Smooth muscle cell (in vitro differentiated cells): Measurements from ENCODE around the gene ADAMTS13. TPM values are rescaled to one million over a fixed set of nuclear protein-coding genes. Genes with fewer than 3 reads are reported as not detected.

Source experiments
- DNase-seq: peaks from one replicate; lab custom pipeline; 2025; ENCODE audit not compliant: unreplicated experiment; lab: John Stamatoyannopoulos, UW
- H2AFZ ChIP-seq: fragments of 200-600 bp; sonication (generic); 2 replicates; pipeline ENCODE4 v1.6.0; 2016; ENCODE audit warnings: antibody characterized with exemption, low read depth, mild to moderate bottlenecking
- H3F3A ChIP-seq: fragments of 200-600 bp; sonication (generic); 2 replicates; pipeline ENCODE4 v1.6.0; 2017; ENCODE audit warnings: antibody characterized with exemption, low read depth
- H3K27ac ChIP-seq: fragments of 200-600 bp; sonication (generic); 2 replicates; pipeline ENCODE4 v1.5.1; 2016; ENCODE audit warnings: low read depth, mild to moderate bottlenecking
- H3K27me3 ChIP-seq: fragments of 200-600 bp; sonication (generic); 2 replicates; pipeline ENCODE4 v1.6.1; 2016; ENCODE audit warnings: low read depth, mild to moderate bottlenecking
- H3K36me3 ChIP-seq: fragments of 200-600 bp; sonication (generic); 2 replicates; pipeline ENCODE4 v1.5.1; 2016; ENCODE audit warnings: low read depth
- H3K4me1 ChIP-seq: fragments of 200-600 bp; sonication (generic); 2 replicates; pipeline ENCODE4 v1.5.1; 2016; ENCODE audit warnings: low read depth
- H3K4me2 ChIP-seq: fragments of 200-600 bp; sonication (generic); 2 replicates; pipeline ENCODE4 v1.6.0; 2016; ENCODE audit warnings: mild to moderate bottlenecking
- H3K4me3 ChIP-seq: fragments of 200-600 bp; sonication (generic); 2 replicates; pipeline ENCODE4 v1.5.1; 2016; ENCODE audit warnings: mild to moderate bottlenecking
- H3K79me2 ChIP-seq: fragments of 200-600 bp; sonication (generic); 2 replicates; pipeline ENCODE4 v1.6.0; 2016; ENCODE audit warnings: low read depth, mild to moderate bottlenecking
- H3K9ac ChIP-seq: fragments of 200-600 bp; sonication (generic); 2 replicates; pipeline ENCODE4 v1.6.0; 2016; ENCODE audit warnings: low read depth
- H3K9me3 ChIP-seq: fragments of 200-600 bp; sonication (generic); replicated peaks from 2 replicates; pipeline ENCODE4 v1.5.1; 2016; ENCODE audit warnings: low read depth
- H4K20me1 ChIP-seq: fragments of 200-600 bp; sonication (generic); 2 replicates; pipeline ENCODE4 v1.6.0; 2016; ENCODE audit warnings: low read depth
- WGBS: methylation state at CpG from one replicate; pipeline ENCODE4 v1.1.7; 2016; ENCODE audit warnings: low lambda C conversion rate; 5-methylcytosine and 5-hydroxymethylcytosine counted together
- polyA plus RNA-seq: library from polyadenylated mRNA; unstranded; fragments of >200 nt; fragmentation: Nextera tagmentation; extraction: Ambion mirVana; gene quantifications from 2 replicates; pipeline ENCODE4 v1.2.1, GENCODE V29; 2016
- total RNA-seq: library from RNA; depleted of rRNA; stranded (reverse); fragments of >200 nt; gene quantifications from 2 replicates; pipeline ENCODE4 v1.2.3, GENCODE V29; 2014
- TF ChIP-seq, protein P1 (sequence below): fragments of 200-600 bp; sonication (generic); IDR thresholded peaks from 2 replicates; pipeline ENCODE4 v1.5.1; 2017; ENCODE audit warnings: borderline replicate concordance, mild to moderate bottlenecking, antibody characterized with exemption; ENCODE audit not compliant: insufficient read depth, poor library complexity, severe bottlenecking

The ADAMTS13 gene
- total and polyA plus RNA-seq, 2 experiments from 2014 or later = 3.1 to 3.7 TPM

DNA sequence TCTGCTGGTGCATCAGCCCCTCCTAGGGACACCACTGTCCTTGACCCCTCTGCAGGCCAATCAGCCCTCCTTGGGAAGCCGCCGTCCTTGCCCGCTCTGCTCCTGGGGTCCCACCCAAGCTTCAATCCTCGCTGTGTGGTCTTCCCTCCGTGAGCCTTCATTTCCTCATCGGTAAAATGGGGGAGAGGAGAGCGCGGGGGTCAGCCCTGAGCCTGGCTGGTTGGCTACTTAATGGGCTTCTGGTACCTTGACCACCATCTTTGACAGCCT lies 69.4 kb downstream of the ADAMTS13 start:
- no peak for DNase-seq
- H2AFZ ChIP-seq = no peak overlapping the region

DNA sequence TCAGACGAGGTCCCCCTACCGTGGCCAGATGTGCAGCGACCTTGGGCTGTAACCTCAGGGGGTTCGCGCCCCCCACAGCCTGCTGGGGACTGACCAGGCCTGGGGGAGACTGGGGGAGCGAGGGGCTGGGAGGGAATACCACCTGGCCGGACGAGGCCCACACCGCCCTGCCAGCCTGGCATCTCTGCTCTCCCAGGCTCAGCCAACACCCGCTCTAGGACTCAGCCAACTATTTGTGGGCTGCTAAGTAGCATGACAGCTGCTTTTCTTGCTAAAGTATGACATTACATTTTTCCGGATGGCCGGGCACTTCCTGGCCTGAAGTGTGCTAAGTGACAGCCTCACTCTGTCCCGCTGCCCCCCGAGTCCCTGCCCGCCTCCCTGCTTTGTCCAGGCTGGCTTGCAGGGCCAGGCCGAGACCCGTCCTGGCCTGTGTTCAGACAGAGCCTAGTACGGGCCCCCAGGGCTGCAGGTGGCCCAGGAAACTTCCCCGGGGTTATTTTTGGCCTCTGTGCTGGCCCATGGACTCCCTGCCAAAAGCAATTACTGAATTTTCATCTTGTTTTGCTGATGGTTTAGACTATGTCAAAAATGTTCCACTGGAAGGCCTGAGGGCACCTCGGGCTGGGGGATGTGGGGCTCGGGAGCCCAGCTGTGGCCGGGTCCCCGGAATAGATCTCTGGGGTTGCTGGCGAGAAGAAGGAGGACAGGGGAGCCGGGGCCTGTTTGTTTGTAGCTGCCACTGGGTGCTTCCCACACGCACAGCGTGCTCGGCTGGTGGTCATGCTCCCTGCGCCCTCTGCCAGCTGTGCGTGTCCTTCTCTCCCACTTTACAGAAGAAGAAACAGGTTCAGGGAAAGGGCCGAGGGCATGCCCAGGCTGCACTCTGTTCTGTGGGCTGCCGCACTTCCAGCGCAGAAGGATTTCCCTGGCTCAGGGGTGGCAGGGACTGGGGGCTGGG lies 70.2 kb downstream of the ADAMTS13 start:
- H3F3A ChIP-seq = no peaks in the 10 kb centered on the region
- H3K4me2 ChIP-seq = no peak overlapping the region
- no peak overlapping the region for H3K9ac ChIP-seq
- no peaks in the 10 kb centered on the region for H3K9me3 ChIP-seq
- H3K4me1 ChIP-seq = no peaks in the 10 kb centered on the region
- H3K4me3 ChIP-seq = no peak overlapping the region
- H3K27me3 ChIP-seq = no peaks in the 10 kb centered on the region
- DNase-seq = no peak
- H2AFZ ChIP-seq = no peak overlapping the region
- WGBS = 92% methylated on average over 33 of the region's 33 CpGs
- H4K20me1 ChIP-seq = no peaks in the 10 kb centered on the region
- TF ChIP-seq, protein P1, sequence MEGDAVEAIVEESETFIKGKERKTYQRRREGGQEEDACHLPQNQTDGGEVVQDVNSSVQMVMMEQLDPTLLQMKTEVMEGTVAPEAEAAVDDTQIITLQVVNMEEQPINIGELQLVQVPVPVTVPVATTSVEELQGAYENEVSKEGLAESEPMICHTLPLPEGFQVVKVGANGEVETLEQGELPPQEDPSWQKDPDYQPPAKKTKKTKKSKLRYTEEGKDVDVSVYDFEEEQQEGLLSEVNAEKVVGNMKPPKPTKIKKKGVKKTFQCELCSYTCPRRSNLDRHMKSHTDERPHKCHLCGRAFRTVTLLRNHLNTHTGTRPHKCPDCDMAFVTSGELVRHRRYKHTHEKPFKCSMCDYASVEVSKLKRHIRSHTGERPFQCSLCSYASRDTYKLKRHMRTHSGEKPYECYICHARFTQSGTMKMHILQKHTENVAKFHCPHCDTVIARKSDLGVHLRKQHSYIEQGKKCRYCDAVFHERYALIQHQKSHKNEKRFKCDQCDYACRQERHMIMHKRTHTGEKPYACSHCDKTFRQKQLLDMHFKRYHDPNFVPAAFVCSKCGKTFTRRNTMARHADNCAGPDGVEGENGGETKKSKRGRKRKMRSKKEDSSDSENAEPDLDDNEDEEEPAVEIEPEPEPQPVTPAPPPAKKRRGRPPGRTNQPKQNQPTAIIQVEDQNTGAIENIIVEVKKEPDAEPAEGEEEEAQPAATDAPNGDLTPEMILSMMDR = no peak
- H3K36me3 ChIP-seq = no peaks in the 10 kb centered on the region
- H3K79me2 ChIP-seq = no peaks in the 10 kb centered on the region
- no peak overlapping the region for H3K27ac ChIP-seq

More for the DNA sequence above, 69.4 kb downstream of the ADAMTS13 start:
- no peaks in the 10 kb centered on the region for H3K36me3 ChIP-seq
- H3F3A ChIP-seq = no peaks in the 10 kb centered on the region
- H3K4me1 ChIP-seq = no peaks in the 10 kb centered on the region
- no peak overlapping the region for H3K4me2 ChIP-seq
- TF ChIP-seq, protein P1 = no peak
- no peaks in the 10 kb centered on the region for H4K20me1 ChIP-seq
- H3K4me3 ChIP-seq = no peak overlapping the region
- no peak overlapping the region for H3K9ac ChIP-seq
- WGBS = 97% methylated on average over 8 of the region's 8 CpGs
- no peaks in the 10 kb centered on the region for H3K9me3 ChIP-seq
- no peak overlapping the region for H3K27ac ChIP-seq
- no peaks in the 10 kb centered on the region for H3K27me3 ChIP-seq
- no peaks in the 10 kb centered on the region for H3K79me2 ChIP-seq

DNA sequence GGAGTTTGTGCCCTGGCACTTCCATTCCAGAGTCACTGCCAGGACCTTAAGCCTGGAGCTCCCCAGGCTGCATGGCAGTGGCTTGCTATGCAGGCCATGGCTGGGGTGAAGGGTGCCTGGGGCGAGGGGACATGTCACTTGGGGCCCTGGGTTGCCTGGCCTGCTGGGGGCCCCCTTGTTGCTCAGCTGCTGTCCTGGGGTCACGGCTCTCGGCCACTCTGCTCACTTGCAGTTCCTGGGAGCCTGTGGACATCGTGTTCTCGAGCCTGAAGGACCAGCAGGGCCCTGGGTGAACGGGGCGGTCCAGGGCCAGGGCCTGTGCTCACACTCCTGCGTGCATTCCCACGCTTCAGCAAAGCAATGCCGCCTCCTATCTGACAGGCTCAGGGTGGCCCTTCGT lies 71.3 kb downstream of the ADAMTS13 start:
- Histone ChIP-seq H3K4me2 (no peak overlapping the region), H3K27ac (no peak overlapping the region), H3K9me3 (no peaks in the 10 kb centered on the region), H3K4me3 (no peak overlapping the region), H3K4me1 (no peaks in the 10 kb centered on the region), H3K36me3 (no peaks in the 10 kb centered on the region), H4K20me1 (no peaks in the 10 kb centered on the region), H3F3A (no peaks in the 10 kb centered on the region), H2AFZ (no peak overlapping the region), H3K9ac (no peak overlapping the region), H3K27me3 (no peaks in the 10 kb centered on the region), H3K79me2 (no peaks in the 10 kb centered on the region)
- WGBS = 94% methylated on average over 11 of the region's 11 CpGs
- TF ChIP-seq, protein P1 = no peak
- no peak for DNase-seq
